ENCODE measurements around the gene NDRG2. TPM values are rescaled to one million over a fixed set of nuclear protein-coding genes. Genes with fewer than 3 reads are reported as not detected.
A peak's percentile ranks its signal among the peaks of the same experiment; 100 is the strongest.

NDRG2 gene
- total RNA-seq, 1 donor from 2014 or later: 33.1 TPM

GRCh38 chr14:20971705-20972021 lies 53.2 kb downstream of the NDRG2 start:
- Mint-ChIP-seq H3K4me3 (ENCODE audit: unreplicated experiment) (peak overlapping the region; percentile 97), H3K4me1 (ENCODE audit: low read depth, unreplicated experiment) (no peaks in the 10 kb centered on the region), H3K36me3 (ENCODE audit: unreplicated experiment) (no peaks in the 10 kb centered on the region), H3K27me3 (ENCODE audit: unreplicated experiment) (peaks cover 5% of the 10 kb centered on the region), H3K27ac (ENCODE audit: unreplicated experiment) (no peak overlapping the region), H3K9me3 (ENCODE audit: unreplicated experiment) (peaks cover 2% of the 10 kb centered on the region)
- TF ChIP-seq CTCF (IDR thresholded peaks at IDR 0.05; ENCODE audit: partially characterized antibody, unreplicated experiment): no peak
- no peak for DNase-seq

GRCh38 chr14:20970983-20971704 lies 53.7 kb downstream of the NDRG2 start:
- Mint-ChIP-seq H3K9me3 (ENCODE audit: unreplicated experiment) (peaks cover 2% of the 10 kb centered on the region), H3K27me3 (ENCODE audit: unreplicated experiment) (peaks cover 5% of the 10 kb centered on the region), H3K4me3 (ENCODE audit: unreplicated experiment) (peak overlapping the region; percentile 97), H3K36me3 (ENCODE audit: unreplicated experiment) (no peaks in the 10 kb centered on the region), H3K27ac (ENCODE audit: unreplicated experiment) (peak overlapping the region; percentile 89), H3K4me1 (ENCODE audit: low read depth, unreplicated experiment) (no peaks in the 10 kb centered on the region)
- DNase-seq: peak; percentile 91
- TF ChIP-seq CTCF (IDR thresholded peaks at IDR 0.05; ENCODE audit: partially characterized antibody, unreplicated experiment): peak; percentile 88

GRCh38 chr14:20970647-20970982 lies 54.2 kb downstream of the NDRG2 start:
- H3K27me3 Mint-ChIP-seq (ENCODE audit: unreplicated experiment): peaks cover 5% of the 10 kb centered on the region
- TF ChIP-seq CTCF (IDR thresholded peaks at IDR 0.05; ENCODE audit: partially characterized antibody, unreplicated experiment): no peak
- no peaks in the 10 kb centered on the region for H3K4me1 Mint-ChIP-seq (ENCODE audit: low read depth, unreplicated experiment)
- no peak for DNase-seq
- H3K4me3 Mint-ChIP-seq (ENCODE audit: unreplicated experiment): peak overlapping the region; percentile 97
- peak overlapping the region; percentile 43 for H3K27ac Mint-ChIP-seq (ENCODE audit: unreplicated experiment)
- peaks cover 2% of the 10 kb centered on the region for H3K9me3 Mint-ChIP-seq (ENCODE audit: unreplicated experiment)
- H3K36me3 Mint-ChIP-seq (ENCODE audit: unreplicated experiment): no peaks in the 10 kb centered on the region

GRCh38 chr14:20969336-20969735 lies 55.5 kb downstream of the NDRG2 start:
- TF ChIP-seq CTCF (IDR thresholded peaks at IDR 0.05; ENCODE audit: partially characterized antibody, unreplicated experiment): no peak
- no peak overlapping the region for H3K27ac Mint-ChIP-seq (ENCODE audit: unreplicated experiment)
- no peaks in the 10 kb centered on the region for H3K4me1 Mint-ChIP-seq (ENCODE audit: low read depth, unreplicated experiment)
- peaks cover 2% of the 10 kb centered on the region for H3K9me3 Mint-ChIP-seq (ENCODE audit: unreplicated experiment)
- H3K36me3 Mint-ChIP-seq (ENCODE audit: unreplicated experiment): no peaks in the 10 kb centered on the region
- H3K27me3 Mint-ChIP-seq (ENCODE audit: unreplicated experiment): peaks cover 5% of the 10 kb centered on the region
- H3K4me3 Mint-ChIP-seq (ENCODE audit: unreplicated experiment): no peak overlapping the region
- DNase-seq: no peak

Small RNAs within 50 kb of the gene (microRNA-seq; reads per million reads assigned to microRNA genes)
- gene MIR6717 (ENCODE audit: unreplicated experiment): not detected

Other genes with a start within 250 kb of the NDRG2 start
- not detected for gene RNASE6, start 243.8 kb downstream of the NDRG2 start, total RNA-seq (ENCODE audit: unreplicated experiment)
- gene RNASE1, start 222.2 kb downstream of the NDRG2 start, total RNA-seq (ENCODE audit: unreplicated experiment): not detected
- gene RNASE3, start 133.7 kb downstream of the NDRG2 start, total RNA-seq (ENCODE audit: unreplicated experiment): not detected
- gene RNASE2, start 69.6 kb downstream of the NDRG2 start, total RNA-seq (ENCODE audit: unreplicated experiment): not detected
- gene METTL17, start 35.1 kb downstream of the NDRG2 start, total RNA-seq (ENCODE audit: unreplicated experiment): 81.5 TPM
- not detected for gene SLC39A2, start 25.8 kb downstream of the NDRG2 start, total RNA-seq (ENCODE audit: unreplicated experiment)
- not detected for gene TPPP2, start 5.2 kb upstream of the NDRG2 start, total RNA-seq (ENCODE audit: unreplicated experiment)
- not detected for gene RNASE13, start 9.7 kb upstream of the NDRG2 start, total RNA-seq (ENCODE audit: unreplicated experiment)
- not detected for gene RNASE7, start 17.3 kb upstream of the NDRG2 start, total RNA-seq (ENCODE audit: unreplicated experiment)
- gene RNASE8, start 32.8 kb upstream of the NDRG2 start, total RNA-seq (ENCODE audit: unreplicated experiment): not detected
- 42.4 TPM for gene ARHGEF40, start 45.2 kb upstream of the NDRG2 start, total RNA-seq (ENCODE audit: unreplicated experiment)
- 103 TPM for gene ZNF219, start 73.6 kb upstream of the NDRG2 start, total RNA-seq (ENCODE audit: unreplicated experiment)
- gene TMEM253, start 76.0 kb upstream of the NDRG2 start, total RNA-seq (ENCODE audit: unreplicated experiment): 0.64 TPM
- not detected for gene OR5AU1, start 131.0 kb upstream of the NDRG2 start, total RNA-seq (ENCODE audit: unreplicated experiment)
- gene HNRNPC, start 244.4 kb upstream of the NDRG2 start, total RNA-seq (ENCODE audit: unreplicated experiment): 514 TPM

All from glutamatergic neuron (in vitro differentiated cells).